SK-N-MC (cell line): Measurements from ENCODE around the gene BCL10.

Experiments used
- EZH2 ChIP-seq: fragments of 200-600 bp; sonication (generic); IDR thresholded peaks from one replicate; pipeline ENCODE4 v1.6.1; 2017; ENCODE audit warnings: antibody characterized with exemption
- FOXP2 ChIP-seq: optimal IDR thresholded peaks from 2 replicates; pipeline ENCODE3; 2011; ENCODE audit warnings: mild to moderate bottlenecking, moderate library complexity; ENCODE audit not compliant: insufficient read depth; ENCODE audit errors: extremely low read length, control extremely low read depth
- POLR2AphosphoS5 ChIP-seq: IDR thresholded peaks from 2 replicates; pipeline ENCODE4 v1.6.1; 2012; ENCODE audit warnings: mild to moderate bottlenecking, low read depth, low read length, borderline replicate concordance

DNA sequence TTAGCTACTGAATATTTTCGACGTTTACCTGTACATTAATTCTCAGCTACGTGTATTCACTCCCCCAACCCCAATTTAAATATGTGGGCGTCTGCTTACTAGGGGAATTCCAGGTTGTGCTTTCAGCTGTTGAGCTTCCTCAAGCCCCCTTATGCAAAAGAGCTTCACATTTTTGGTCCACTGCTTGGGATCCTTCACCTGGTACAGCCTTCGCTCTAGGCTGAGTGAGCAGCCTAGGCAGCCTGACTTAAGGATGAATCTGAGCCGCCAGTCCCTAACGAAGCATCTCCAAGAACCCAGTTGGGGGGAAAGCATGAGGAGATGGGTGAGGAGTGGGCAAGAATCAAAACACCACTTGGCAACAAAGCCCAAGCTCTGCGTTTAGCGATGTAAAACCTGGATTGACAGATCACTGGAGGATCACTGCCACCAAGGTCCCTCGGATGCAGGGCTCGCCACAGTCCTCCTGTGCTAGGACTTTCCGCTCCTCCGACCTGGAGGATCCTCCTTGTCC lies 674 bp downstream of the BCL10 start:
- TF ChIP-seq POLR2AphosphoS5 (no peak), EZH2 (no peak), FOXP2 (no peak)
